ENCODE data around the gene MOB4. TPM values are rescaled to one million over a fixed set of nuclear protein-coding genes. Genes with fewer than 3 reads are reported as not detected.

The MOB4 gene
- total and polyA plus RNA-seq, 2 experiments from 2014 or later = 68.2 to 87.0 TPM

GRCh38 chr2:197477797-197478196 is 38.1 kb upstream of the MOB4 start:
- Mint-ChIP-seq H3K27me3 (ENCODE audit: insufficient read depth, low read depth, poor library complexity) (no peaks in the 10 kb centered on the region), H3K9me3 (peaks cover 3% of the 10 kb centered on the region; the same call in 1 of the 3 replicates), H3K36me3 (ENCODE audit: low read depth) (peaks cover 43% of the 10 kb centered on the region), H3K27ac (no peak overlapping the region), H3K4me1 (no peaks in the 10 kb centered on the region), H3K4me3 (no peak overlapping the region)
- Histone ChIP-seq H3K4me3 (no peak overlapping the region), H3K4me2 (no peak overlapping the region), H3K79me2 (replicated peaks; ENCODE audit: insufficient read depth) (no peaks in the 10 kb centered on the region), H2AFZ (no peak overlapping the region), H3F3A (replicated peaks; ENCODE audit: low read depth) (no peaks in the 10 kb centered on the region), H3K9me2 (ENCODE audit: insufficient read depth) (no peaks in the 10 kb centered on the region), H3K27ac (ENCODE audit: low read depth) (no peak overlapping the region; the same call in 1 of the 2 replicates), H4K20me1 (replicated peaks; ENCODE audit: insufficient read depth) (no peaks in the 10 kb centered on the region), H3K4me1 (ENCODE audit: insufficient read depth) (no peaks in the 10 kb centered on the region), H3K27me3 (ENCODE audit: insufficient read depth) (no peaks in the 10 kb centered on the region), H3K36me3 (ENCODE audit: insufficient read depth) (peaks cover 16% of the 10 kb centered on the region)
- TF ChIP-seq REST (IDR thresholded peaks at IDR 0.05; ENCODE audit: unreplicated experiment) (no peak), CTCF (conservative IDR thresholded peaks at IDR 0.05; ENCODE audit: low read depth in 2 of 2) (no peak), ZNF331 (CRISPR knock-in tag; IDR thresholded peaks at IDR 0.05; ENCODE audit: low read depth) (no peak), CREB1 (CRISPR knock-in tag; IDR thresholded peaks at IDR 0.05; ENCODE audit: low read depth) (no peak), JUNB (IDR thresholded peaks at IDR 0.05; ENCODE audit: unreplicated experiment) (no peak), ZNF114 (CRISPR knock-in tag; IDR thresholded peaks at IDR 0.05) (no peak), STAT1 (IDR thresholded peaks at IDR 0.05; ENCODE audit: unreplicated experiment) (no peak), NANOG (IDR thresholded peaks at IDR 0.05; ENCODE audit: borderline replicate concordance) (no peak), EZH2 (IDR thresholded peaks at IDR 0.05; ENCODE audit: low read depth, unreplicated experiment) (no peak)
- DNase-seq (ENCODE audit: low spot score) (no peak), ATAC-seq (no peak)

- H4K20me1 ChIP-seq (replicated peaks; ENCODE audit: insufficient read depth) = no peaks in the 10 kb centered on the region
- ATAC-seq = no peak
- DNase-seq (ENCODE audit: low spot score) = no peak
- Mint-ChIP-seq H3K4me3 (no peak overlapping the region), H3K27ac (no peak overlapping the region), H3K4me1 (no peaks in the 10 kb centered on the region), H3K9me3 (peaks cover 23% of the 10 kb centered on the region), H3K27me3 (ENCODE audit: insufficient read depth, low read depth, poor library complexity) (peaks cover 8% of the 10 kb centered on the region), H3K36me3 (ENCODE audit: low read depth) (peaks cover 46% of the 10 kb centered on the region)
- no peak overlapping the region for H3K4me2 ChIP-seq
- H3K4me3 ChIP-seq = no peak overlapping the region
- H3K9me2 ChIP-seq (ENCODE audit: insufficient read depth) = no peaks in the 10 kb centered on the region
- H3K27ac ChIP-seq (ENCODE audit: low read depth) = no peak overlapping the region
- H3K4me1 ChIP-seq (ENCODE audit: insufficient read depth) = no peaks in the 10 kb centered on the region
- no peak overlapping the region for H2AFZ ChIP-seq
- H3K79me2 ChIP-seq (replicated peaks; ENCODE audit: insufficient read depth) = no peaks in the 10 kb centered on the region
- peaks cover 4% of the 10 kb centered on the region for H3K36me3 ChIP-seq (ENCODE audit: insufficient read depth)
- H3K27me3 ChIP-seq (ENCODE audit: insufficient read depth) = no peaks in the 10 kb centered on the region
- H3F3A ChIP-seq (replicated peaks; ENCODE audit: low read depth) = peaks cover 13% of the 10 kb centered on the region
- TF ChIP-seq ZNF462 (CRISPR knock-in tag; IDR thresholded peaks at IDR 0.05) = no peak
These were observed 35.5 kb upstream of the MOB4 start for GRCh38 chr2:197480165-197481036.

Measured in GM23338 (cell line).